ENCODE measurements around the gene NEMP2. TPM values are rescaled to one million over a fixed set of nuclear protein-coding genes. Genes with fewer than 3 reads are reported as not detected.

The NEMP2 gene
- total and polyA plus RNA-seq, 2 of the 4 experiments (the other 2 are of a cell fraction): 1.1 to 1.3 TPM

DNA sequence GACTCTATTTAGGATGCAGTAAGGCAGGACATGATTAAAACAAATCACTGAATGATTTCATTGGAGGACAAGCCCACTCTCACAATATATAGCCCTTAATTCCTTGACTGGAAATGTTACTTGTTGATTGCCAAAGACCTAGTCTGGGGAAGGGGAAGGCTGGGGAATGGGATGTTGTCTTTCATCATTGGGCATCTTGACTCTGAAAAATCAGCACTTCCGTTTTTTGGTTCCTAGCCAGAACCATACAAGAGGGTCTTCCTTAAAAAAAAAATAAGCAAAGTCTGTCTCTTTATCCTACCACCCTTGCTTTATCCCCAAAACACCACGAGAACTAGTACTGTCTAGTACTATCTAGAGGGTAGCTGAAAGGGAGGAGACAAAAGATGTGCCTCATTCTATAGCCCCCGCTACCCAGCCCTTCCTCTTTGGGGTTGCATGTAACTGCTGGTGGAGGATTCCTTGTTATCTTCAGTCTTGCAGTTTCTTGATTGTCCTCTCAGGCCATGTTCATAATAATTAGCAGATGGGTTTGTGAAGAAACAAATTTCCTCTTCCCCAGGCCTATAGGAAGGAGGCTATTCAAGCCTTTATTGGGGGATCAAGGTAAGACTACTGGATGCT lies 55.8 kb downstream of the NEMP2 start:
- H3K27me3 ChIP-seq (ENCODE audit: control insufficient read depth, insufficient read depth, low read length): no peaks in the 10 kb centered on the region
- no peak overlapping the region for H3K9ac ChIP-seq (ENCODE audit: low read depth, low read length)
- in situ Hi-C loops (cut with MboI; ENCODE audit: low sequenced_read_pairs) (no loop called here), dilution Hi-C loops (cut with HindIII; ENCODE audit: low sequenced_read_pairs, unreplicated experiment) (no loop called here), intact Hi-C loops (cut with micrococcal nuclease) (no loop called here)
- H3K18ac ChIP-seq (ENCODE audit: low read depth, low read length): peak overlapping the region; percentile 64
- DNase-seq (no peak), ATAC-seq (ENCODE audit: low read depth) (no peak)
- H2AK5ac ChIP-seq (ENCODE audit: low read depth, low read length): no peak overlapping the region; the same call in 1 of the 2 replicates
- H4K20me1 ChIP-seq (ENCODE audit: insufficient read depth, low read length): no peaks in the 10 kb centered on the region
- no peak overlapping the region for H2BK15ac ChIP-seq (ENCODE audit: low read depth, low read length)
- H3K9me1 ChIP-seq (ENCODE audit: insufficient read depth, low read length): 0 out of 2 replicates have a peak, but pooled peaks cover 6% of the 10 kb centered on the region
- H3K27ac ChIP-seq (ENCODE audit: insufficient read depth, low read length): no peak overlapping the region
- no TSS peak for BruUV-seq (replicated peaks)
- ChIA-PET POLR2A (ENCODE audit: unreplicated experiment) (no interaction called here), CTCF (interaction anchor here (0.6 kb wide), 1 partner anchor 27 kb away, joined by 3 read pairs; no protein-coding TSS in a partner anchor)
- H2AK9ac ChIP-seq (replicated peaks; ENCODE audit: low read depth, low read length, poor library complexity): no peak overlapping the region
- H2BK120ac ChIP-seq (ENCODE audit: low read depth, low read length): no peak overlapping the region
- H4K5ac ChIP-seq (ENCODE audit: low read depth, low read length): peak overlapping the region; percentile 68
- peaks cover 7% of the 10 kb centered on the region; the same call in 1 of the 2 replicates for H3K4me1 ChIP-seq (ENCODE audit: control insufficient read depth, insufficient read depth, low read length)
- no peak overlapping the region; the same call in 1 of the 2 replicates for H3K4ac ChIP-seq (ENCODE audit: low read depth, low read length)
- H3K4me3 ChIP-seq (ENCODE audit: insufficient read depth, low read depth, low read length): no peak overlapping the region
- H3K36me3 ChIP-seq (ENCODE audit: control insufficient read depth, insufficient read depth, low read length): no peaks in the 10 kb centered on the region
- no peak overlapping the region for H4K8ac ChIP-seq (ENCODE audit: low read depth in 2 of 2, low read length in 2 of 2)
- TF ChIP-seq MAFK (IDR thresholded peaks at IDR 0.05; ENCODE audit: low read depth, low read length): no peak
- no peak for TF ChIP-seq ELK1 (IDR thresholded peaks at IDR 0.05; ENCODE audit: borderline replicate concordance, low read depth, low read length)
- no peak for TF ChIP-seq FOS (IDR thresholded peaks at IDR 0.05; ENCODE audit: low read depth, low read length)
- no peak for TF ChIP-seq BHLHE40 (IDR thresholded peaks at IDR 0.05; ENCODE audit: low read depth, low read length)
- TF ChIP-seq, protein P1, sequence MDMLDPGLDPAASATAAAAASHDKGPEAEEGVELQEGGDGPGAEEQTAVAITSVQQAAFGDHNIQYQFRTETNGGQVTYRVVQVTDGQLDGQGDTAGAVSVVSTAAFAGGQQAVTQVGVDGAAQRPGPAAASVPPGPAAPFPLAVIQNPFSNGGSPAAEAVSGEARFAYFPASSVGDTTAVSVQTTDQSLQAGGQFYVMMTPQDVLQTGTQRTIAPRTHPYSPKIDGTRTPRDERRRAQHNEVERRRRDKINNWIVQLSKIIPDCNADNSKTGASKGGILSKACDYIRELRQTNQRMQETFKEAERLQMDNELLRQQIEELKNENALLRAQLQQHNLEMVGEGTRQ (IDR thresholded peaks at IDR 0.05; ENCODE audit: low read depth, low read length): no peak
- TF ChIP-seq, protein P2, sequence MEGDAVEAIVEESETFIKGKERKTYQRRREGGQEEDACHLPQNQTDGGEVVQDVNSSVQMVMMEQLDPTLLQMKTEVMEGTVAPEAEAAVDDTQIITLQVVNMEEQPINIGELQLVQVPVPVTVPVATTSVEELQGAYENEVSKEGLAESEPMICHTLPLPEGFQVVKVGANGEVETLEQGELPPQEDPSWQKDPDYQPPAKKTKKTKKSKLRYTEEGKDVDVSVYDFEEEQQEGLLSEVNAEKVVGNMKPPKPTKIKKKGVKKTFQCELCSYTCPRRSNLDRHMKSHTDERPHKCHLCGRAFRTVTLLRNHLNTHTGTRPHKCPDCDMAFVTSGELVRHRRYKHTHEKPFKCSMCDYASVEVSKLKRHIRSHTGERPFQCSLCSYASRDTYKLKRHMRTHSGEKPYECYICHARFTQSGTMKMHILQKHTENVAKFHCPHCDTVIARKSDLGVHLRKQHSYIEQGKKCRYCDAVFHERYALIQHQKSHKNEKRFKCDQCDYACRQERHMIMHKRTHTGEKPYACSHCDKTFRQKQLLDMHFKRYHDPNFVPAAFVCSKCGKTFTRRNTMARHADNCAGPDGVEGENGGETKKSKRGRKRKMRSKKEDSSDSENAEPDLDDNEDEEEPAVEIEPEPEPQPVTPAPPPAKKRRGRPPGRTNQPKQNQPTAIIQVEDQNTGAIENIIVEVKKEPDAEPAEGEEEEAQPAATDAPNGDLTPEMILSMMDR (conservative IDR thresholded peaks at IDR 0.05; ENCODE audit: low read depth, low read length): no peak
- TF ChIP-seq NFE2L2 (IDR thresholded peaks at IDR 0.05; ENCODE audit: low read depth, low read length): no peak
- no peak for TF ChIP-seq SMC3 (IDR thresholded peaks at IDR 0.05; ENCODE audit: low read depth, low read length)
- no peak for TF ChIP-seq RAD21 (IDR thresholded peaks at IDR 0.05; ENCODE audit: low read length)
- TF ChIP-seq POLR2A (IDR thresholded peaks at IDR 0.05; ENCODE audit: low read depth, low read length): no peak
- TF ChIP-seq CEBPB (IDR thresholded peaks at IDR 0.05; ENCODE audit: low read depth, low read length): no peak
- no peak for TF ChIP-seq RCOR1 (IDR thresholded peaks at IDR 0.05; ENCODE audit: insufficient replicate concordance, low read length)
- TF ChIP-seq RFX5 (IDR thresholded peaks at IDR 0.05; ENCODE audit: low read depth, low read length): no peak
- TF ChIP-seq MAZ (IDR thresholded peaks at IDR 0.05; ENCODE audit: borderline replicate concordance, low read depth, low read length): no peak
- no peaks in the 10 kb centered on the region for H3K9me3 ChIP-seq (ENCODE audit: control insufficient read depth, insufficient read depth, low read length)
- WGBS, 2 experiments (ENCODE audit: extremely low coverage in 2 of 2, insufficient read length in 1 of 2): no CpG with 5 or more reads among the region's 3 CpGs
- H2AFZ ChIP-seq (replicated peaks; ENCODE audit: low read length, poor library complexity): no peak overlapping the region
- no peaks in the 10 kb centered on the region for H3K79me1 ChIP-seq (ENCODE audit: low read depth in 1 of 2, low read length in 2 of 2)
- H2BK20ac ChIP-seq (ENCODE audit: low read depth, low read length): no peak overlapping the region
- 0 out of 2 replicates have a peak overlapping the region, but pooled peaks have one; percentile 36 for H3K14ac ChIP-seq (replicated peaks; ENCODE audit: low read depth, low read length)
- H2BK5ac ChIP-seq (ENCODE audit: low read depth, low read length, poor library complexity, severe bottlenecking): no peak overlapping the region
- H4K91ac ChIP-seq (ENCODE audit: insufficient read depth, low read depth, low read length): no peak overlapping the region
- no peak overlapping the region for H3K23ac ChIP-seq (ENCODE audit: low read depth, low read length)
- H3K56ac ChIP-seq (ENCODE audit: extremely low read depth, insufficient read depth, low read length): no peak overlapping the region
- no peak overlapping the region for H3K4me2 ChIP-seq (ENCODE audit: low read depth, low read length)
